NB4 (cell line): ENCODE measurements around the gene BMAL1.

Experiments used
- DNase-seq: peaks from one replicate; pipeline ENCODE4 v3.0.0; 2010; ENCODE audit warnings: low read depth
- H3K4me3 ChIP-seq: one replicate; pipeline ENCODE4 v1.5.1; 2011; ENCODE audit warnings: mild to moderate bottlenecking, low read depth, low read length, moderate library complexity
- CTCF ChIP-seq: IDR thresholded peaks from one replicate; pipeline ENCODE4 v1.5.1; 2012; ENCODE audit warnings: low read depth, low read length
- MAX ChIP-seq: IDR thresholded peaks from 2 replicates; pipeline ENCODE4 v1.6.1; 2011; ENCODE audit warnings: low read depth, low read length
- MYC ChIP-seq: IDR thresholded peaks from 2 replicates; pipeline ENCODE4 v1.6.1; 2011; ENCODE audit warnings: low read depth, low read length
- POLR2A ChIP-seq: IDR thresholded peaks from 2 replicates; pipeline ENCODE4 v1.6.1; 2011; ENCODE audit warnings: mild to moderate bottlenecking; ENCODE audit not compliant: insufficient read length; ENCODE audit errors: extremely low read depth

BMAL1 gene

GRCh38 chr11:13308704-13309103 is 31.1 kb downstream of the BMAL1 start:
- DNase-seq, result no peak
- TF ChIP-seq CTCF, result no peak
- no peak for TF ChIP-seq MYC
- TF ChIP-seq MAX, result no peak
- TF ChIP-seq POLR2A, result no peak

GRCh38 chr11:13309156-13309555 is 31.6 kb downstream of the BMAL1 start:
- no peak for DNase-seq
- H3K4me3 ChIP-seq, result no peak overlapping the region
- TF ChIP-seq CTCF (no peak), POLR2A (no peak), MAX (no peak), MYC (no peak)

More at GRCh38 chr11:13308704-13309103, 31.1 kb downstream of the BMAL1 start:
- no peak overlapping the region for H3K4me3 ChIP-seq

GRCh38 chr11:13310443-13310842 is 32.9 kb downstream of the BMAL1 start:
- DNase-seq, result no peak
- TF ChIP-seq POLR2A, result no peak
- TF ChIP-seq MAX, result no peak
- TF ChIP-seq MYC, result no peak
- TF ChIP-seq CTCF, result no peak
- H3K4me3 ChIP-seq, result no peak overlapping the region

- TF ChIP-seq MAX, result no peak
- DNase-seq, result no peak
- H3K4me3 ChIP-seq, result no peak overlapping the region
Measured at GRCh38 chr11:13311570-13311969, 34.0 kb downstream of the BMAL1 start.

GRCh38 chr11:13313005-13313819 is 35.6 kb downstream of the BMAL1 start:
- no peak for DNase-seq
- no peak overlapping the region for H3K4me3 ChIP-seq
- TF ChIP-seq CTCF (no peak), MYC (no peak), MAX (no peak), POLR2A (no peak)

GRCh38 chr11:13314676-13315394 is 37.2 kb downstream of the BMAL1 start:
- no peak for TF ChIP-seq POLR2A
- TF ChIP-seq CTCF, result no peak
- no peak for TF ChIP-seq MAX
- TF ChIP-seq MYC, result no peak

More at GRCh38 chr11:13314676-13315394, 37.2 kb downstream of the BMAL1 start:
- no peak for DNase-seq
- no peak overlapping the region for H3K4me3 ChIP-seq
